ENCODE measurements around the gene GCNA.

DNA sequence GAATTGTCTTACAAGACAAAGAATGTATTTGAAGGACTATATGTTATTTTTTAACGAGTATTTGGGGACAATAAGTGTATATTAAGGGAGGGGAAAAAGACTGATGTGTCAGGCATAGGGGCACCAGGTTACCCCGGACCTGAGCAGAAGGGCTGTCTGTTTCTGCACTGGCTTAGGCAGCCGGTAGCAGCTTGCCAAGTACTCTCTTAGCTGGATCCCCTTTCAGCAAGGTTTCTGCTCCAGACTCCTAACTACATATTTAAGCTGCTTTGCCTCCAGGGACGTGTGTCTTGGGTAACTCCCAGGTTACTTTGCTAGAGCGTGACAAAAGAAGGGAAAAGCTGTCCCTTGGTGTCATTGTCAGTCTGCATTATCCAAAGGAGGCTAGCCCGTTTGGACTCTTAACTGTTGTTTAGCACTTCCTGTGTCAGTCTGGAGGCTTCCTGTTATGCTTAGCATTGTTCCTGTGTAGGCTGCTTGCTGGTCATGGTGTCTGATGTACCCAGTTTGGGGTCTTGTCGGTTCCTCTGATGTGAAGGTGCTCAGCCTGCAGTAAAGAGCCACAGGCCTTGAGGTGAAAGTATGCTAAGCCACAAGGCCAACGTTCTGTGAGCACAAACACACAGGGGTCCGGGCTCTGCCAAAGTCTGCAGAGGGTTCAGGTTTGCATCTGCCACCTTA is 28.4 kb downstream of the GCNA start:
- TF ChIP-seq ATF1 (CRISPR knock-in tag; IDR thresholded peaks at IDR 0.05) (no peak), OVOL2 (CRISPR knock-in tag; IDR thresholded peaks at IDR 0.05; ENCODE audit: borderline replicate concordance) (no peak), TEAD4 (CRISPR knock-in tag; IDR thresholded peaks at IDR 0.05) (no peak), FOXP1 (CRISPR knock-in tag; IDR thresholded peaks at IDR 0.05; ENCODE audit: borderline replicate concordance) (no peak)
- TF ChIP-seq, protein P1, sequence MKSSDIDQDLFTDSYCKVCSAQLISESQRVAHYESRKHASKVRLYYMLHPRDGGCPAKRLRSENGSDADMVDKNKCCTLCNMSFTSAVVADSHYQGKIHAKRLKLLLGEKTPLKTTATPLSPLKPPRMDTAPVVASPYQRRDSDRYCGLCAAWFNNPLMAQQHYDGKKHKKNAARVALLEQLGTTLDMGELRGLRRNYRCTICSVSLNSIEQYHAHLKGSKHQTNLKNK (CRISPR knock-in tag; IDR thresholded peaks at IDR 0.05) = no peak
- TF ChIP-seq, protein P2, sequence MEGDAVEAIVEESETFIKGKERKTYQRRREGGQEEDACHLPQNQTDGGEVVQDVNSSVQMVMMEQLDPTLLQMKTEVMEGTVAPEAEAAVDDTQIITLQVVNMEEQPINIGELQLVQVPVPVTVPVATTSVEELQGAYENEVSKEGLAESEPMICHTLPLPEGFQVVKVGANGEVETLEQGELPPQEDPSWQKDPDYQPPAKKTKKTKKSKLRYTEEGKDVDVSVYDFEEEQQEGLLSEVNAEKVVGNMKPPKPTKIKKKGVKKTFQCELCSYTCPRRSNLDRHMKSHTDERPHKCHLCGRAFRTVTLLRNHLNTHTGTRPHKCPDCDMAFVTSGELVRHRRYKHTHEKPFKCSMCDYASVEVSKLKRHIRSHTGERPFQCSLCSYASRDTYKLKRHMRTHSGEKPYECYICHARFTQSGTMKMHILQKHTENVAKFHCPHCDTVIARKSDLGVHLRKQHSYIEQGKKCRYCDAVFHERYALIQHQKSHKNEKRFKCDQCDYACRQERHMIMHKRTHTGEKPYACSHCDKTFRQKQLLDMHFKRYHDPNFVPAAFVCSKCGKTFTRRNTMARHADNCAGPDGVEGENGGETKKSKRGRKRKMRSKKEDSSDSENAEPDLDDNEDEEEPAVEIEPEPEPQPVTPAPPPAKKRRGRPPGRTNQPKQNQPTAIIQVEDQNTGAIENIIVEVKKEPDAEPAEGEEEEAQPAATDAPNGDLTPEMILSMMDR (IDR thresholded peaks at IDR 0.05) = no peak
- TF ChIP-seq, protein P3, sequence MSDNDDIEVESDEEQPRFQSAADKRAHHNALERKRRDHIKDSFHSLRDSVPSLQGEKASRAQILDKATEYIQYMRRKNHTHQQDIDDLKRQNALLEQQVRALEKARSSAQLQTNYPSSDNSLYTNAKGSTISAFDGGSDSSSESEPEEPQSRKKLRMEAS (CRISPR knock-in tag; IDR thresholded peaks at IDR 0.05) = no peak

Measured in WTC11 (cell line).